GM19438 (cell line): Measurements from ENCODE around the gene ZNF497.
"Not testable (repeated sequence)": the region's sequence is repeated elsewhere in the genome, so short reads cannot be mapped to it uniquely, and the experiment has no call there.

Experiments
- ATAC-seq: cut with Tn5 transposase; IDR thresholded peaks from one replicate; pipeline ENCODE4 v1.9.1; 2021; ENCODE audit warnings: low read depth; ENCODE audit not compliant: unreplicated experiment

ZNF497 gene

DNA sequence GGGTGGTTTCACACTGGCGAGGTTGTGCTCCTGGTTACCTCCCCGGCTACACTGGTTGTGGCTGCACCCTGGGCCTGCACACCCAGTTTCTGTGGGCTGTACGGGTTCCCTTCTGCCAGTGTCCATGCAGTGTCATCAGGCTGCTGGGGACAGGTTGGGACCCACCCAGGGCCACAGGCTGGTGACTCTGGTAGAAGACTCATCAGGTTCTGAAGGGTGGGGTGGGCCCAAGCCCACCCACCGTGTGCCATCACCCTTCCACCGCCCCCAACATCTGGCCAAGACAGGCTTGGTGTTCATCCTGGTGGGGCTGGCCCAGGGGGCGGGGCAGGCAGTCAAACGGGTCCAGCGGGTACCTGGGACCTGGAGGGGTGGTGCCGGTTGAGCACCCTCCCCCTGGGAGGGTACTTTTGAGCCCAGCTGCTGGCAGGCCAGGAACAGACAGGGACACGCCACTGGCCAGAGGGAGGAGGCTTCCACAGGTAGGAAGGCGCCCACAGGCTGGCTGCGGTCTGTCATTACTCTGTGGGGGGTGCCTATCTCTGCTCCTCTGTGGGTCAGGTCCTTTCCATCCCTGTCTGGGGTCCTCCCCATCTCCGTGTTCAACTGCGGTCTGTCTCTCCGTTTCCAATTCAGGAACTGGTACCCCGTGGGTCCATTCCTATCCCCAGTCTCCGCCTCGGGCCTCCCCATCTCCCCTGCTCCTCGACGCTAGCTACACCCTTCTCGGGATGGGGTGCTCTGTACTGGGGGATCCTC lies 32.8 kb upstream of the ZNF497 start, which contains the start of gene RNF225:
TSS of gene RNF225 (plus strand) at position 437 of the 759 bp plus-strand sequence. CDS start 434 bp downstream, outside the sequence.
- no peak for ATAC-seq

DNA sequence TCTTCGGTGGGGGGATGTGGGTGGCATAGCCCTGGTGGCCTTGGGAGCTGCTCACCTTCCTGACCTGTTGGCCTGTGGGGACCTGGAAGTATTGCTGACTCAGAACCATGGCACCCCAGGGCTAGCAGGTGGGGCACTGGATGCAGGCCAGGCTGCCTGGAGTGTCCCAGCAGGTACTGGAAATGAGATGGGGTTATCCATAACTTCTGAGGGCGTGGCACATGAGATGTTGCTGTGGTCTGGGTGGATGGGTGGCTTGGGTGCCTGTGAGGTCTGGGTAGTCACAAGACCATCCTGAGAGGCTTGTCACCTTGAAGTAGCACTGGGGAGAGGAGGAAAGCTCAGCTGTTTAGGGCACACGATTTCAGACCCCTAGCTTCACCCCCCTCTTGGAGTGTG lies 32.3 kb upstream of the ZNF497 start:
- ATAC-seq = no peak

DNA sequence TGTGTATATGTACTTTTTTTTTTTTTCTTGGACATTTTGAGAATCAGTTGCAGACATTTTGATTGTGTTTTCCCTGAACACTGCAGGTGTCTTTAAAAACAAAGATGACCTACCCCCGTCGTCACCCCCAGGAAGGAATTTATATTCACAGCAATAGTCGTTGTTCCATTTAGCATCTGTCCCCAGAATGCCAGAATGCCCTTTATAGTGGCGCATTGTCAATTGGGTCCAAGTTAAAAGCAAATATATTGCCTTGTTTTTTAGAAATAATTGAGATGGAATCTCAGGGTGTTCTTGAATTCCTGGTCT lies 31.1 kb upstream of the ZNF497 start:
- no peak for ATAC-seq

DNA sequence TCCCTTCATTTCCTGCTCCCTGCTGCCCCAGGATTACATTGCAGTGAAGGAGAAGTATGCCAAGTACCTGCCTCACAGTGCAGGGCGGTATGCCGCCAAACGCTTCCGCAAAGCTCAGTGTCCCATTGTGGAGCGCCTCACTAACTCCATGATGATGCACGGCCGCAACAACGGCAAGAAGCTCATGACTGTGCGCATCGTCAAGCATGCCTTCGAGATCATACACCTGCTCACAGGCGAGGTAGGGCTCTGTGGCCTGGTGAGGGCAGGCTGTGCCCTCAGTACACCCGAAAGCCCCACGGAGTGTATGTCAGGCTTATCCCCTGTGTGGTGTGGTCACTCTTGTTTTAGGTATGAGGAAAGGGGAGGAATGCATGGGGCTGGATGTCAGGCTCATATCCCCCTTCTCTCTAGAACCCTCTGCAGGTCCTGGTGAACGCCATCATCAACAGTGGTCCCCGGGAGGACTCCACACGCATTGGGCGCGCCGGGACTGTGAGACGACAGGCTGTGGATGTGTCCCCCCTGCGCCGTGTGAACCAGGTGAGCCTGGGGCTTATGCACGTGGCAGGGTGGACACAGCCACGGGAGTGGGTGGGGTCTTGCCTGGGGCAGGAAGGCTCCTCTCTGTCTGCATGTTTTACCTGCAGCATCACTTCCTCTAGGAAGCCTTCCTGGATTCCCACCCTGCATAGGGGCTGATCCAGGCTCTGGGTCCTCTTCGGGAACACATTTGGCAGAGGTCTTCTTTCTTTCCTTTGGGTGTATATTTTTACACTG lies 30.6 kb upstream of the ZNF497 start:
- no peak for ATAC-seq

DNA sequence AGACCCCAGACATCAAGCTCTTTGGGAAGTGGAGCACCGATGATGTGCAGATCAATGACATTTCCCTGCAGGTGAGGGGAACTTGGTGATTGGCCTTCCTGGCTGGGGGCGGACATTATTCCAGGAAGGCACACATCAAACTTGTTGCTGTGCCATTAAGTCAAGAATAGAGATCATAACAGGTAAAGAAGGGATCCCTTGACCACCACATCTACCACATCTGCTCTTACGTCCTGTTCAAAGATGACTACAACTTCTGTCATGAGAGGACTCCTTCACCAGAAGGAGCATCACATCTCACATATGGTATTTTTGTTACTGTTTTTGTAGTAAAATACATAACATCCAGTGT lies 25.6 kb upstream of the ZNF497 start:
- ATAC-seq = no peak

DNA sequence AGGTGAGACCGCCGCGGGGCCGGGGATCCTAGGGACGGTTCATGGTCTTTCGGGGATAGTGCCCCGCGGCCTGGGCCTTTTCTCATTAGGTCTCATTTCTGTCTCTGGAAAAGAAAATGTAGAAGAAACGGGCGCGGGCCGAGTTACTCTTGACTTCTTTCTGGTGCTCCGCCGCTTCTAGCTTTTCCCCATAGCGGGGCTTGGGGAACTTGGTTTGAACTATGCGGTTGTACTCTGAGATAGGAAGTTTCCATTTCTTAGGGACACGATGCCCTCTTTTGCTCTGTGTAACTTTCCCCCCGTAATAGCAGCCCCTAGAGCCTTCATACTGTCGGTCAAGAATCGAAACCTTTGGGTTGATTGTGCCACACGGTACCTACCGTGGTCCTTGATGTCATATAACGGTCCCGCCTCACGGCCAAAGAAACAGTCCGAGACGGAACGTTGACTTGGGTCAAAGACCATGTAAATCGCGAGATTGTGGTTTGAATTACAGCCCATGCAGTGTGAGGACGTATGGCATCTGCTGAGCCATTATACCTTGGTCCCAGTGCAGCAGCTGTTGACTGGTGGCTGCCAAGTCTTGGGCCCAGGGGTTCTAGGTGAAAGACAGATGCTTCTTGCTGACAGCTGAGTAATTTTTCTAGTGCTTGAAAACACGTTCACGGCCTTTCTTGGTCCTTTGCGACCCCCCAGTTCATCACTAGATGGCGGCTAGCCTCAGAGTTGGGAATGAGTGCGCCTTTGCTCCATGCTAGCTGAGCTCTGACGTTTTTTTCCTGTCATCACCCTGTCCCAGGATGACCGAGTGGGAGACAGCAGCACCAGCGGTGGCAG lies 25.0 kb upstream of the ZNF497 start:
- no peak for ATAC-seq

DNA sequence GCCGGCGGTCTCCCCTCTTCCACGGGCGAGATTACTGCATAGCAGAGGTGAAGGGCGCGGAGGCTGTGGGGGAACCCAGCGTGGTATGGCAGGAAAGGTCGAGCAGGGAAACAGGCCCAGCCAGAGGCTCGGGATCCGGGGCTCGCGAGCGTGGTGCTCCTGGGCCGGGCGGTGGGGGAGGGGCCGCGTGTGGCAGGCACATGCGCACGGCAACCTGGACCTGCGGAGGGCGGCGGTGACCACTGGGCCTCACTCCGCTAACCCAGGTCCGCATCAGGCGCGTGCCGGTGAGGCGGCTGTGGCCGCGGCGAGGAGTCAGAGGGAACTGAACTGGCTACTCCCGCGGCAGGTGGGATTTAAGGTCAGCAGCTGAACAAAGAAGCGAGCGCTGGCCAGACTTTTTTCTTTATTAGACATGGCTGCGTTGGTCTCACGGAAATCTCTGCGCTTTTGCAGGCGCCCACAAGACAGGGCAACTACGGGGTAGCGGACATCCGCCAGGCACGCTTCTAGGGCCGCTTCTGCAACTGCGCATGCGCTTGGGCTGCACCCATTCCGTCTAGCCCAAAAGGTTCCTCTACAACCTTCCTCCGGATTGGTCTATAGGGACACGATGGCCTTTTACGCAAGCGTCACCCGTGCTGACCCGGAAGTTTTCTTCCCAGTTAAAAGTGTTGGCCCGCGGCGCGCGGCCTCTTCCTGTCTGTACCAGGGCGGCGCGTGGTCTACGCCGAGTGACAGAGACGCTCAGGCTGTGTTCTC lies 24.2 kb upstream of the ZNF497 start, which contains the start of gene RPS5:
TSS of gene RPS5 (plus strand) at position 694 of the 762 bp plus-strand sequence. CDS start 869 bp downstream, outside the sequence.
- ATAC-seq = peak; percentile 87

DNA sequence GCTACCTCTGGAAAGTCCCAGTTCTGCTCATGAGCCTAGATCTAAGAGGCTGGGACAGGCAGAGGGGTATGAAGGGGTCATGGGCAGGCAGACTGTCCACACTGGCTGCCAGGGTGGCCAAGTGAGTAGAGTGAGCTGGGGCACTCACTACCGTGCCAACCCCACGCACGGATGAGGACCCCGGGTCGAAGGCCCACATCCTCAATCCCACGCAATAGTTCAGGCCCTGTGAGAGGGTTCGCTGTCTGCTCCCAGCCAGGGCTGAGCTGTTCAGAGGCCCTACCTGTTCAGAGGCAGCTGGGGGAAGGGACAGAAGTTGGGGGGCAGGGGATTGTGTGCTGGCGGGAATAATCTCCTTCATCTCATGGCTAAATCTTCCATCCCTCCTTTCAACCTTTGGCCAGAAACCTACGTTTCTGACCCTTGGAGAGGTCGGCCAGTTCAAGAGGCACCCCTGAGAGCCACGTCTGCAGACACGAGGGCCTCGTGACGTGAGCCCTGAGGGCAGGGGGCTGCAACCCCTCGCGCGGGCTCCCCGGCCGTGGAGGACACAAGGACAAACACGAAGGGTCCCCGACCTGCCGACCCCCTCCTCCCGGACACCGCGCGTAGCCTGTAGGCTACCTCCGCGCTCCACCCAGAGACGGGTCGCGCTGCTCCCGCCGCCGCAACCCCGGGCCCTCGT lies 23.5 kb upstream of the ZNF497 start:
- peak; percentile 4 for ATAC-seq

DNA sequence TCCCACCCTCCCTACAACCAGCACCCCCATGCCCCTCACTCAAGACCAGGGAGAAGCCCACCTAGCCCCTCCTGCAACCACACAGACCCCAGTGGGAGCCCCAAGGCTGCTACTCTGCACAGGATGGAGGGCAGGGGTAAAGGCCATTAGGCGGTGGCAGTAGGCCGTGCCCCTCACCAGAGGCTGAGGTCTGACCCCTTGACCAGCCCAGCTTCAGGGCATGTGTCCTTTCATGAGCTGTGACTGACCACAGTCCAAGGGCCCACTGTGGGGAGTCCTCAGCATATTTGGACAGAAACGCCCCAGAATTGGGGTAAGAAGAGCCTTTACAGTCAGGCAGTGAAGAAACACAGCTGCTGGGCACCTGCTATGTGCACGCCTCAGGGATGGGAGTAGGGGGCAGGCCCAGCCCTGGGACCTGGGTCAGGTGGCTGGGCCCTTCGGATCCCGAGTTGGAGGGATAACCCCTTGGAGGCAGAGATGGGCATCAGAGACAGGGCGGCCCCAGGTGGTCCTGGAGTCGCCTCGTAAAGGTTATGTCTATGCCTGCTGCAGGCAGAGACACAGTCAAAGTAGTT lies 22.9 kb upstream of the ZNF497 start:
- no peak for ATAC-seq

DNA sequence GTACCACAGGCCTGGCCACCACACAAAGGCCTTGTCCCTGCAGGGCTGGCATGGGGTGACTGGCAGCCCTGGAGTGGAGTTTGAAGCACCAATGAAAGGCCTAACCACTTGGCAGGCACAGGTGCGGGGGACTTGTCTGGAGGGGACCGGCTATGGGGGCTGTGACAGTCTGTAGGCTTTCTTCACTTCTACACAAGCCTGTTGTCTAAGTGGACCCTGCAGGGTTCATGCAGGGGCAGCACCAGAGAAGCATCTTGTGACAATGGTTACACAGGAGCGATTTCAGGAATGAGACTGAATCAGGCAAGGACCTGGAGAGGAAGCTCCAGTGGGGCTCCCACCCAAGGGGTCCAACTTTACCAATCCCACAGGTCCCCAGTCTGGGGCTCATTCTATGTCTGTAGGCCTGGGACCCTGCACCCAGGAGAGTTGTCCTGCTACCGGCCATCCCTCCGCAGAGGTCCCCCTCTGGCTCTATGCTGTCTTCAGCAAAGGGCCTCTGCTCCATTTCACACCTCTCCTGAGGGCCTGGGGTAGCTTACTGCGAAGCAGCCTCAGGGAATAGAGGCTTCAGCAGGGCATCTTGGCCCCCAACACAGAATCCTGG lies 20.5 kb upstream of the ZNF497 start:
- no peak for ATAC-seq

DNA sequence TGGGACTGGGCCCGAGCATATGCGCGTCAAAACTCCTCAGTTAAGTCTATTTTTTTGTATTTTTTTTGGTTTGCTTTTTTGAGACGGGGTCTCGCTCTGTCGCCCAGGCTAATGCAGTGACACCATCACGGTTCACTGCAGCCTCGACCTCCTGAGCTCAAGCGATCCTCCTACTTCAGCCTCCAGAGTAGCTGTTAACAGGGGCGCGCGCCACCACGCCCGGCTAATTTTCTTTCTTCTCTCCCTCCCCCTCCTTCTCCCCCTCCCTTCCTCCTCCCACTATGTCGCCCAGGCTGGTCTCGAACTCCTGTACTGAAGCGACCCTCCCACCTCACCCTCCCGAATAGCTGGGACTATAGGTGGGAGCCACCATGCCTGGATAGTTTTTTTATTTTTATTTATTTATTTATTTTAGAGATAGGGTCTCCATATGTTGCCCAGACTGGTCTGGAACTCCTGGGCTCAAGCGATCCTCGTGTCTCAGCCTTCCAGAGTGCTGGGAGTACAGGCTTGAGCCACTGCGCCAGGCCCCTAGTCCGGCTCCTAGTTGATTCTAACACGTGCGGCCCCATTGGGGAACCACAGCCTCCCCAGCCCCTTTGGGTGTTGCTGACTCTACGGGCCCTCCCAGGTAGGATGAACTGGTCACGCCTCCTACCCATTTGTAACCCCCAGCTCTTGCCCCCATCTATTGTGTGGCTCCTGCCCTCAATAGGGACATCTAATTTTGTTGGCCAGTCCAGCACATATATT lies 19.1 kb upstream of the ZNF497 start:
- ATAC-seq = no peak

DNA sequence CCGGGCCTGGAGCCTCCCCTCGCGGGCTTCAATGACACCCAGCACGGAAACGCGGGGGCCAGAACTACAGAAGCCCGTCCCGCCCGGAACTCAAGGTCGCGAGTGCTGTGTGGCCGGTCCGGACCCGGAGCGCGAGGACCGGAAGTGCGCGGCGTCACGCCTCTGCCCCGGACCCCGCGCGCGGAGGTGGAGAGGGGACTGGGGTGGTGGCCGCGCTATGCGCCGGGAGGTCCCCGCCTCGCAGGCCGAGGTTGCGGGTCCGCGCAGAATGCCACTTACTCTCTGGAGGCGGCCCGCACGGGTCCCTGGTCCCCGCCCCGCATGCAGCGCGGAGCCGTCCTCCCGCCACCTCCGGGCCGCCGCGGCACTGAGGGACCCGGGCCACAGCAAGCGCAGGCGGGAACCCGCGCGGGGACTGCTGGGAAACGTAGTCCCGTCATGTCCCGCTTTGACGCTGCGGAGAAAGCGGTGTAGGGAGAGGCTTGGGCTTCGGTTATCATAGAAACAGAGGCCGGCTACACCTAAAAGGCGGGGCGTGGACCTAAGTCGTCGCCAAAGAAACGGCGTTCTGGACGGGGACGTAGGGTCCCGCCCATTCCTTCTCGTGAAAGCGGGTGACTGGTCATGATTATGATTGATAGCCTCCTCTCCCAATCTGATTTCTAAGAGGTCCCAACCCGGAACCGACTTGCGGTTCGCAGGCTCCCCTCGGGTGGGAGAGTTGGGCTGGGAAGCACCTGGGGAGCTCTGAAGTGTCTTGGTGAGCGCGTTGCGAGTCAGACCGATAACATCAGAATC lies 18.3 kb upstream of the ZNF497 start, which contains the start of gene ZNF837:
TSS of gene ZNF837 (minus strand) at position 369 of the 798 bp plus-strand sequence. CDS start 11,698 bp downstream, outside the sequence.
- ATAC-seq = peak; percentile 87

DNA sequence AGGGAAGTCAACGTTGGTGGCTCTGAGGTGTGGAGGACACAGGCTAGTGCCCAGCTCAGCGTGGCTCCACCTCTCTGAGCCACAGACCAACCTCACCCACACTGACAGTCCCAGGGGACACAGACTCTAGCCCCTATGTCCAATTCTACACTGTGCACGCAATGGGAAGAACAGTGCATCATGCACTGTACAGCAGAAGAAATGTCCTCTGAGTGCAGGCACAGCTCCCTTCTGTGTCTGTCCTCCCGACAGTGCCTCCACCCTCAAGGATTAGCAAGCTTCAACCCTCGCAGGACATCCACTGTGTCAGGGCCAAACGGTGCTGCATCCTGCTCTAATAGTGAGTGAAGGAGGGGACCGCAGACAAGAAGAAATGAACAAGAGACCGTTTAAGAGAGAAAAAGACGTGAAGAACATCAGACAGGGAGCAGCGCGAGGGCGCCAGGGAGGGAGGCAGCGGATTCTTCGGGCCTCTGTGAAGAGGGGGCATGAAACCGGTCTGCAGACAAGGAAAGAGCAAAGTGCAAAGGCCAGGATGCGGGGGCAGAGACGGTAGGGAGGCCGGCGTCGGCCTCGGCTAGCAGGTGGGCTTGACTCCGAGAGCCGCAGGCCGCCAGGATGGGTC lies 17.6 kb upstream of the ZNF497 start:
- no peak for ATAC-seq

DNA sequence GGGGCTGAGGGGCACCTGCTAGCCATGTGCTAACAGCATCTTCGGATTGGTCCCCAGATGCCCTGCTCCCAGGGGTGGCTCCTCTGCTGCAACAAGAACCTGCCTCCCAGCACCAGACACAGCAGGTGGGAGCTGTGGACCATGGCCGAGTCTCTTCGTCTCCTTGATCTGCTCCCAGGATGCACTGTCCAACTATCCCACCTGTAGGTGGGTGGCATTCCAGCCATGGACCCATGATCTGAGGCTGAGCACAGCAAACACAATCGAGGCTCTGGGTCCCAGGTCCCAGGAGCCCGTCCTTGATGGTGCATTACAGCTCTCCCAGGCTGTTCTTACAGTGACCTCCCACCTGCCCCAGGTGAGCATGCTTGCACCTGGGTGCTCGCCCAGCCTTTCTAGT lies 16.7 kb upstream of the ZNF497 start:
- no peak for ATAC-seq

DNA sequence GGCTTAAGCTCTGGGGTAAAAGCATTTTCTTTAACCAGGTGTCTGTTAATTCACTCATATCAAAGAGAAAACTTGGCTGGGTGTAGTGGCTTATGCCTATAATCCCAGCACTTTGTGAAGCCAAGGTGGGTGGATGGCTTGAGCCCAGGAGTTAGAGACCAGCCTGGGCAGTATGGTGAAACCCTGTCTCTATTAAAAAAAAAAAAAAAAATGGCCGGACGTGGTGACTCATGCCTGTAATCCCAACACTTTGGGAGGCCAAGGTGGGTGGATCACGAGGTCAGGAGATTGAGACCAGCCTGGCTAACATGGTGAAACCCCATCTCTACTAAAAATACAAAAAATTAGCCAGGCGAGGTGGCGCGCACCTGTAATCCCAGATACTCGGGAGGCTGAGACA lies 14.2 kb upstream of the ZNF497 start:
- ATAC-seq = not testable (repeated sequence)

DNA sequence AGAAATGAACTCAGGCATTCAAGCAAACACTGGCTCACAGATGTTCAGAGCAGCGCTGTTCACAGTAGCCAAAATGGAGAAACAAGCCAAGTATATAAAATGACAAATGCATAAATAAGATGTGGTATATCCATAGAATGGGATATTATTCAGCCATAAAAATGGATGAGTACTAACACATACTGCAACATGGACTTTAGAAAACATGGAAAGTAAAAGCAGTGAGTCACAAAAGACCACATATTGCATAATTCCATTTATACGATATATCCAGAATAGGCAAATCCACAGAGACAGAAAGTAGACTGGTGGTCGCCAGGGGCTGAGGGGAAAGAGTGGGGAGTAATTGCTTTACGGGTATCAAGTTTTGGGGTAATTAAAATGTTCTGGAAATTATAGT lies 11.6 kb upstream of the ZNF497 start:
- no peak for ATAC-seq
